Kidney (tissue), 14 donors: ENCODE measurements around the gene RBM23. TPM values are rescaled to one million over a fixed set of nuclear protein-coding genes. Genes with fewer than 3 reads are reported as not detected.

Experiments
- DNase-seq, 5 donors: peaks; one replicate each; pipeline ENCODE4 v3.0.0-alpha.2; 2013 to 2020
- FAIRE-seq: peaks from 2 replicates; lab custom pipeline; 2012; peaks lifted over from hg19 to GRCh38; lab: Jason Lieb, UNC
- H3K27ac ChIP-seq, 2 donors: one replicate each; pipeline ENCODE4 v1.7.0; 2013; ENCODE audit warnings: low read depth in 2 of 2, low read length in 2 of 2, inconsistent platforms in 1 of 2
- H3K27me3 ChIP-seq: one replicate; pipeline ENCODE4 v1.7.1; 2013; ENCODE audit warnings: low read length, inconsistent platforms; ENCODE audit not compliant: control insufficient read depth, insufficient read depth
- H3K36me3 ChIP-seq, 3 donors: one replicate each; pipeline versions ENCODE4 v1.7.0 to v1.7.1; 2013; ENCODE audit warnings: low read length in 3 of 3, control low read depth in 1 of 3, inconsistent platforms in 1 of 3; ENCODE audit not compliant: insufficient read depth in 3 of 3, control insufficient read depth in 2 of 3
- H3K4me1 ChIP-seq, 3 donors: one replicate each; pipeline versions ENCODE4 v1.7.0 to v1.7.1; 2013; ENCODE audit warnings: low read length in 3 of 3, inconsistent platforms in 1 of 3, low read depth in 1 of 3; ENCODE audit not compliant: control insufficient read depth in 2 of 3, insufficient read depth in 2 of 3
- H3K4me3 ChIP-seq, 3 donors: one replicate each; pipeline versions ENCODE4 v1.7.0 to v1.8.1; 2013; ENCODE audit warnings: low read length in 3 of 3, control low read depth in 1 of 3, inconsistent platforms in 1 of 3
- H3K9ac ChIP-seq, 3 donors: one replicate each; pipeline versions ENCODE4 v1.7.0 to v1.7.1; 2013; ENCODE audit warnings: low read length in 3 of 3, control low read depth in 1 of 3, inconsistent platforms in 1 of 3
- H3K9me3 ChIP-seq, 3 donors: one replicate each; pipeline versions ENCODE4 v1.7.0 to v1.7.1; 2013; ENCODE audit warnings: low read length in 3 of 3, control low read depth in 1 of 3, inconsistent platforms in 1 of 3; ENCODE audit not compliant: control insufficient read depth in 2 of 3, insufficient read depth in 1 of 3
- intact Hi-C: fragments of 100-400 bp; cut with DNase I; formaldehyde crosslinking; loops from one replicate; pipeline ENCODE4 v1.11.1; 2022
- polyA plus RNA-seq: library from polyadenylated mRNA; stranded (reverse); fragments of 350-450 nt; fragmentation: Illumina TruSeq; extraction: RNeasy Lipid Tissue Mini Kit (QIAGEN cat#74804); gene quantifications from one replicate; pipeline ENCODE4 v1.2.3, GENCODE V29; 2014; ENCODE audit warnings: low read depth, low replicate concordance; ENCODE audit not compliant: insufficient read depth
- total RNA-seq: library from RNA; stranded (reverse); fragmentation: NEBNext Ultra II Directional; extraction: Animal tissue kit (Norgen Biotek cat#: 25700); gene quantifications from one replicate; pipeline ENCODE4 v1.2.1, GENCODE V29; 2021
- TF ChIP-seq, protein P1 (sequence below): IDR thresholded peaks from 3 replicates; pipeline ENCODE4 v1.5.1; 2012; ENCODE audit warnings: mild to moderate bottlenecking, moderate library complexity, borderline replicate concordance; ENCODE audit not compliant: insufficient read depth; ENCODE audit errors: extremely low read depth
- donor health status: control.
- donor health status: control.
- donor health status: control.
- donor health status: control.
- donor health status: control.
- donor health status: DM: yes; HTN: yes; CAD: no.
- donor health status: Normal renal cell carcinoma (clear cell type).

Gene RBM23
- total and polyA plus RNA-seq, 2 donors from 2014 or later, result 44.8 to 93.6 TPM

DNA sequence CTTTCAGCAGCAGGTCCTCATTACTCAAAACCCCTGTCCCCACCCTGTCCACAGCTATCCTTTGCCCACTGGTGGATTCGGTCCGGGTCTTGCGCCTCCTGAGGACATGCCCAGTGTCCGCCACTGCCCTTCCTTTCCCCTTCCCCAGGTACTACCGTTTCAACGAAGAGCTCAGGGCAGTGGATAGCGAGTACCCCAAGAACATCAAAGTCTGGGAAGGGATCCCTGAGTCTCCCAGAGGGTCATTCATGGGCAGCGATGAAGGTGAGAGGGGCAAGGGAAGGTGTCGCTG is 73.9 kb downstream of the RBM23 start:
- Histone ChIP-seq H3K36me3 (peaks cover 13 to 44% (median 24%) of the 10 kb centered on the region in 3 donors), H3K4me1 (peaks cover 3 to 10% (median 7%) of the 10 kb centered on the region in 3 donors), H3K9ac (no peak overlapping the region), H3K4me3 (no peak overlapping the region), H3K27ac (no peak overlapping the region), H3K27me3 (no peaks in the 10 kb centered on the region), H3K9me3 (no peaks in the 10 kb centered on the region)
- TF ChIP-seq, protein P1, sequence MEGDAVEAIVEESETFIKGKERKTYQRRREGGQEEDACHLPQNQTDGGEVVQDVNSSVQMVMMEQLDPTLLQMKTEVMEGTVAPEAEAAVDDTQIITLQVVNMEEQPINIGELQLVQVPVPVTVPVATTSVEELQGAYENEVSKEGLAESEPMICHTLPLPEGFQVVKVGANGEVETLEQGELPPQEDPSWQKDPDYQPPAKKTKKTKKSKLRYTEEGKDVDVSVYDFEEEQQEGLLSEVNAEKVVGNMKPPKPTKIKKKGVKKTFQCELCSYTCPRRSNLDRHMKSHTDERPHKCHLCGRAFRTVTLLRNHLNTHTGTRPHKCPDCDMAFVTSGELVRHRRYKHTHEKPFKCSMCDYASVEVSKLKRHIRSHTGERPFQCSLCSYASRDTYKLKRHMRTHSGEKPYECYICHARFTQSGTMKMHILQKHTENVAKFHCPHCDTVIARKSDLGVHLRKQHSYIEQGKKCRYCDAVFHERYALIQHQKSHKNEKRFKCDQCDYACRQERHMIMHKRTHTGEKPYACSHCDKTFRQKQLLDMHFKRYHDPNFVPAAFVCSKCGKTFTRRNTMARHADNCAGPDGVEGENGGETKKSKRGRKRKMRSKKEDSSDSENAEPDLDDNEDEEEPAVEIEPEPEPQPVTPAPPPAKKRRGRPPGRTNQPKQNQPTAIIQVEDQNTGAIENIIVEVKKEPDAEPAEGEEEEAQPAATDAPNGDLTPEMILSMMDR, result no peak
- intact Hi-C loops, result no loop called here
- DNase-seq (no peak), FAIRE-seq (no peak)

DNA sequence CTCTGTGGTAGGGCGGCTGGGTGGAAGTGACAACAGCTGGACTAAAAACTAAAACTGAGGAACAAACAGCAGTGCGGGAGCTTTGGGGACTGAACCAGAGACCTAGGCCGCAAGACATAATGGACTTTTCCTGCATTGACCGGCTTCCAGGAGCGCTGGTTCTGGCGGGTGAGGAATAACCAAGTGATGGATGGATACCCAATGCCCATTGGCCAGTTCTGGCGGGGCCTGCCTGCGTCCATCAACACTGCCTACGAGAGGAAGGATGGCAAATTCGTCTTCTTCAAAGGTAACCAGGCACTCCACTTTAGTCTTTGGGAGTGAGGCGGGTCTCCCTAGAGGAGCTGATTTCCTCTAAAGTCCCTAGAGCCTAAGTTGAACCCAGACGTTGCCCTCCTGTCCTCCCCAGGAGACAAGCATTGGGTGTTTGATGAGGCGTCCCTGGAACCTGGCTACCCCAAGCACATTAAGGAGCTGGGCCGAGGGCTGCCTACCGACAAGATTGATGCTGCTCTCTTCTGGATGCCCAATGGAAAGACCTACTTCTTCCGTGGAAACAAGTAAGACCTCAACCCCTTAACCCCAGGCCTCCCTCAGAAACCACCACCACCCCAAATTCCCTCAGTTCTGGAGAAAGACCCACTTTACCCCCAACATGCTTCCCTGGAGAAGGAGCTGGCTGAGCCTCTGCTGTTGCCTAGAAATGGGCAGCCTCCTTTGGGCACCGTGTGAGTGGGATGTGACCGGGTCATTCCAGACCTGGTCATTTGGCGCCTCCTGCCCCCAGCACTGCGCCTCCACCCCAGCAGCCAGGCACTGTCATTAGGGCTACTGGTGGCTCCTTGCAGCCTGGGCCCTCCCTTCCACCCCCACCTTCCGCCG is 74.5 kb downstream of the RBM23 start:
- Histone ChIP-seq H3K9me3 (no peaks in the 10 kb centered on the region), H3K9ac (no peak overlapping the region), H3K27ac (no peak overlapping the region), H3K4me3 (no peak overlapping the region), H3K36me3 (peaks cover 13 to 44% (median 24%) of the 10 kb centered on the region in 3 donors), H3K4me1 (peaks cover 3 to 10% (median 7%) of the 10 kb centered on the region in 3 donors), H3K27me3 (no peaks in the 10 kb centered on the region)
- intact Hi-C loops, result no loop called here
- FAIRE-seq, result no peak
- DNase-seq, result no peak
- TF ChIP-seq, protein P1, result no peak

Other genes with a start within 250 kb of the RBM23 start
- gene OXA1L, start 152.5 kb downstream of the RBM23 start, total RNA-seq, result 80.8 TPM
- 101 TPM for gene OXA1L, start 152.5 kb downstream of the RBM23 start, polyA plus RNA-seq
- gene SLC7A7, start 103.7 kb downstream of the RBM23 start, total RNA-seq, result 26.6 TPM
- 235 TPM for gene SLC7A7, start 103.7 kb downstream of the RBM23 start, polyA plus RNA-seq
- gene MRPL52, start 89.3 kb downstream of the RBM23 start, total RNA-seq, result 74.3 TPM
- 255 TPM for gene MRPL52, start 89.3 kb downstream of the RBM23 start, polyA plus RNA-seq
- gene MMP14, start 82.6 kb downstream of the RBM23 start, total RNA-seq, result 108 TPM
- gene MMP14, start 82.6 kb downstream of the RBM23 start, polyA plus RNA-seq, result 30.1 TPM
- gene LRP10, start 47.4 kb downstream of the RBM23 start, total RNA-seq, result 207 TPM
- 74.7 TPM for gene LRP10, start 47.4 kb downstream of the RBM23 start, polyA plus RNA-seq
- 0.63 TPM for gene REM2, start 35.9 kb downstream of the RBM23 start, total RNA-seq
- 0.77 TPM for gene REM2, start 35.9 kb downstream of the RBM23 start, polyA plus RNA-seq
- gene PRMT5, start 10.2 kb upstream of the RBM23 start, total RNA-seq, result 58.7 TPM
- gene PRMT5, start 10.2 kb upstream of the RBM23 start, polyA plus RNA-seq, result 64.2 TPM
- gene HAUS4, start 37.9 kb upstream of the RBM23 start, total RNA-seq, result 38.1 TPM
- gene HAUS4, start 37.9 kb upstream of the RBM23 start, polyA plus RNA-seq, result 35.8 TPM
- gene AJUBA, start 63.4 kb upstream of the RBM23 start, total RNA-seq, result 28.5 TPM
- gene AJUBA, start 63.4 kb upstream of the RBM23 start, polyA plus RNA-seq, result 14.6 TPM
- gene C14orf93, start 91.0 kb upstream of the RBM23 start, total RNA-seq, result 9.5 TPM
- gene C14orf93, start 91.0 kb upstream of the RBM23 start, polyA plus RNA-seq, result 9.6 TPM
- 87.1 TPM for gene PSMB5, start 115.8 kb upstream of the RBM23 start, total RNA-seq
- gene PSMB5, start 115.8 kb upstream of the RBM23 start, polyA plus RNA-seq, result 190 TPM
- not detected for gene PSMB11, start 123.1 kb upstream of the RBM23 start, total RNA-seq
- gene PSMB11, start 123.1 kb upstream of the RBM23 start, polyA plus RNA-seq, result not detected
- 5.1 TPM for gene CDH24, start 138.4 kb upstream of the RBM23 start, total RNA-seq
- 5.4 TPM for gene CDH24, start 138.4 kb upstream of the RBM23 start, polyA plus RNA-seq
- 150 TPM for gene ACIN1, start 176.0 kb upstream of the RBM23 start, total RNA-seq
- gene ACIN1, start 176.0 kb upstream of the RBM23 start, polyA plus RNA-seq, result 54.9 TPM
- gene C14orf119, start 176.4 kb upstream of the RBM23 start, total RNA-seq, result 42.8 TPM
- gene C14orf119, start 176.4 kb upstream of the RBM23 start, polyA plus RNA-seq, result 56.6 TPM
- not detected for gene CIROP, start 185.8 kb upstream of the RBM23 start, total RNA-seq
- gene CIROP, start 185.8 kb upstream of the RBM23 start, polyA plus RNA-seq, result not detected
- not detected for gene CEBPE, start 200.1 kb upstream of the RBM23 start, total RNA-seq
- not detected for gene CEBPE, start 200.1 kb upstream of the RBM23 start, polyA plus RNA-seq